D721Med (cell line): ENCODE data around the gene ERC2.

ENCODE experiments used
- DNase-seq: peaks from one replicate; pipeline ENCODE4 v3.0.0; 2011; ENCODE audit warnings: low spot score; ENCODE audit not compliant: insufficient read length
- FAIRE-seq: peaks from 2 replicates; lab custom pipeline; 2011; peaks lifted over from hg19 to GRCh38; lab: Jason Lieb, UNC
- CTCF ChIP-seq: IDR thresholded peaks from 2 replicates; pipeline ENCODE4 v1.5.1; 2012; ENCODE audit warnings: mild to moderate bottlenecking, control low read depth; ENCODE audit not compliant: insufficient read depth; ENCODE audit errors: missing control alignments

ERC2 gene

GRCh38 chr3:55729546-55729945 is 738.7 kb downstream of the ERC2 start:
- no peak for TF ChIP-seq CTCF
- DNase-seq (no peak), FAIRE-seq (no peak)

- DNase-seq (no peak), FAIRE-seq (no peak)
- no peak for TF ChIP-seq CTCF
Measured at GRCh38 chr3:55728461-55729100, 739.7 kb downstream of the ERC2 start.

- FAIRE-seq (no peak), DNase-seq (no peak)
- no peak for TF ChIP-seq CTCF
Measured at GRCh38 chr3:55726501-55726775, 741.8 kb downstream of the ERC2 start.

GRCh38 chr3:55725681-55726500 is 742.4 kb downstream of the ERC2 start:
- DNase-seq, result no peak
- no peak for FAIRE-seq
- no peak for TF ChIP-seq CTCF

- no peak for DNase-seq
- TF ChIP-seq CTCF, result no peak
- FAIRE-seq, result no peak
Measured at GRCh38 chr3:55724821-55725220, 743.4 kb downstream of the ERC2 start.

- no peak for DNase-seq
- no peak for FAIRE-seq
- TF ChIP-seq CTCF, result no peak
Measured at GRCh38 chr3:55724407-55724784, 743.9 kb downstream of the ERC2 start.
